Ovary (tissue), 9 donors: Measurements from ENCODE around the gene PEX1. TPM values are rescaled to one million over a fixed set of nuclear protein-coding genes. Genes with fewer than 3 reads are reported as not detected.
A peak's percentile ranks its signal among the peaks of the same experiment; 100 is the strongest.
"Not testable (repeated sequence)": the region's sequence is repeated elsewhere in the genome, so short reads cannot be mapped to it uniquely, and the experiment has no call there.

ENCODE experiments used
- DNase-seq, 5 donors: peaks; one replicate each; pipeline ENCODE4 v3.0.0-alpha.2; 2019 to 2020
- H3K27ac ChIP-seq, 2 donors: fragments of 200-600 bp; one replicate each; pipeline versions ENCODE4 v1.5.1 to v1.8.0; 2019 to 2022
- H3K27me3 ChIP-seq: fragments of 200-600 bp; one replicate; pipeline ENCODE4 v1.8.0; 2022
- H3K36me3 ChIP-seq: fragments of 200-600 bp; sonication (generic); one replicate; pipeline ENCODE4 v1.5.1; 2019
- H3K4me1 ChIP-seq: one replicate; pipeline ENCODE4 v1.8.1; 2013; ENCODE audit warnings: mild to moderate bottlenecking, moderate library complexity; ENCODE audit not compliant: insufficient read depth
- H3K4me3 ChIP-seq: fragments of 200-600 bp; sonication (generic); one replicate; pipeline ENCODE4 v1.5.1; 2017
- H3K9me3 ChIP-seq, 2 donors: fragments of 200-600 bp in 1 of 2; sonication (generic) in 1 of 2; one replicate each; pipeline versions ENCODE4 v1.5.1 to v1.8.1; 2013 to 2019; ENCODE audit warnings: mild to moderate bottlenecking in 1 of 2, moderate library complexity in 1 of 2
- EP300 ChIP-seq: sonication (generic); formaldehyde crosslinking; IDR thresholded peaks from one replicate; pipeline ENCODE4 v1.6.1; 2017; ENCODE audit warnings: antibody characterized with exemption
- POLR2A ChIP-seq: fragments of 450-650 bp; IDR thresholded peaks from one replicate; pipeline ENCODE4 v1.6.1; 2017; ENCODE audit warnings: antibody characterized with exemption, mild to moderate bottlenecking, moderate library complexity
- WGBS, 3 donors: extraction: QIAGEN DNeasy Blood & Tissue Kit in 1 of 3; methylation state at CpG; one replicate each; pipeline versions ENCODE4 v1.1.5 to v1.1.7; 2013 to 2017; 5-methylcytosine and 5-hydroxymethylcytosine counted together
- intact Hi-C, 4 donors: fragments of 100-400 bp; cut with DNase I; formaldehyde crosslinking; loops; one replicate each; pipeline versions ENCODE4 v1.11.0 to v1.15.1; 2022 to 2023
- polyA plus RNA-seq, 2 donors: library from polyadenylated mRNA; stranded (reverse); fragments of 200-250 nt in 1 of 2; fragments of 350-450 nt in 1 of 2; fragmentation: Illumina TruSeq in 1 of 2; extraction: RNeasy Lipid Tissue Mini Kit (QIAGEN cat#74804) in 1 of 2; gene quantifications; one replicate each; pipeline ENCODE4 v1.2.3, GENCODE V29; 2013 to 2014
- total RNA-seq, 7 donors: library from RNA; depleted of rRNA in 2 of 7; stranded (reverse); fragments of >200 nt in 2 of 7; fragmentation: NEBNext Ultra II Directional in 3 of 7; extraction: Animal tissue kit (Norgen Biotek cat#: 25700) in 3 of 7; gene quantifications; one replicate each; pipeline versions ENCODE4 v1.1.0 to v1.2.4, GENCODE V29; 2016 to 2023
- TF ChIP-seq, protein P1 (sequence below), 3 donors: fragments of 450-650 bp in 2 of 3; fragments of 200-600 bp in 1 of 3; IDR thresholded peaks; one replicate each; pipeline versions ENCODE4 v1.5.1 to v1.8.0; 2016 to 2022; ENCODE audit warnings: antibody characterized with exemption in 3 of 3, mild to moderate bottlenecking in 1 of 3
- donor health status: DM: no; HTN: no; CAD: no; lungs with moderate emphysema.
- donor health status: DM: no; HTN: no; CAD: no.
- donor health status: Bipolar disorder and iron deficiency.
- donor health status: DM: yes; HTN: yes; CAD: no.
- donor health status: DM: no; HTN: no; CAD: no.
- donor health status: DM: yes; HTN: yes; CAD: no.

The PEX1 gene
- total and polyA plus RNA-seq, 9 donors: 11.9 to 21.4 (median 18.0) TPM

DNA sequence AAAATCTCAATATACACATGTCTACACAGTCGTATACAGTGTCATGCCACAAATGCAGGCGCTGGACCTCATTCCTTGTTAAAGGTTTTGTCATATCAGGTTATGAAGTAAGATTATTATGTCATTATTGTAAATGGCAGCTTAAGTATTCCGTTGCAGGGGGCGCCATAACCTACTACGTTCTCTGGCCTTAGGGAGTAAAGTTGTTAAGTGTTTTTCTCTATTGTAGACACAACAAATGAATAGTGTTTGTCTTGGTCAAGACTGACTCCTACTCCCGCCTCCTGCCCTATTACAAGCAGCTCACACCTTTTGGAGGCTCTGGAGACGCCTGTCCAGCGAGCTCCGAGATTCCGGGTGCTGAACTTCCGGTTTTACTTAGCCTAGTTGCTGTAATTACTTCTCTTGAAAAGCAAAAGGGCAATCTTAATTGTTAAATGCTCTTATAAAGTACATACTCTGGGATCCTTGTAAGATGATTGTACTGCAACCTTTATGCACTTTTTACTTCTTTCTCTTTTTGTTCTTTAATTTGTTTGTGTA lies 80.0 kb downstream of the PEX1 start:
- TF ChIP-seq EP300 (no peak), POLR2A (no peak)
- TF ChIP-seq, protein P1, sequence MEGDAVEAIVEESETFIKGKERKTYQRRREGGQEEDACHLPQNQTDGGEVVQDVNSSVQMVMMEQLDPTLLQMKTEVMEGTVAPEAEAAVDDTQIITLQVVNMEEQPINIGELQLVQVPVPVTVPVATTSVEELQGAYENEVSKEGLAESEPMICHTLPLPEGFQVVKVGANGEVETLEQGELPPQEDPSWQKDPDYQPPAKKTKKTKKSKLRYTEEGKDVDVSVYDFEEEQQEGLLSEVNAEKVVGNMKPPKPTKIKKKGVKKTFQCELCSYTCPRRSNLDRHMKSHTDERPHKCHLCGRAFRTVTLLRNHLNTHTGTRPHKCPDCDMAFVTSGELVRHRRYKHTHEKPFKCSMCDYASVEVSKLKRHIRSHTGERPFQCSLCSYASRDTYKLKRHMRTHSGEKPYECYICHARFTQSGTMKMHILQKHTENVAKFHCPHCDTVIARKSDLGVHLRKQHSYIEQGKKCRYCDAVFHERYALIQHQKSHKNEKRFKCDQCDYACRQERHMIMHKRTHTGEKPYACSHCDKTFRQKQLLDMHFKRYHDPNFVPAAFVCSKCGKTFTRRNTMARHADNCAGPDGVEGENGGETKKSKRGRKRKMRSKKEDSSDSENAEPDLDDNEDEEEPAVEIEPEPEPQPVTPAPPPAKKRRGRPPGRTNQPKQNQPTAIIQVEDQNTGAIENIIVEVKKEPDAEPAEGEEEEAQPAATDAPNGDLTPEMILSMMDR (IDR thresholded peaks at IDR 0.05): peak in 1 of 3 donors; percentile 31
- DNase-seq: peak; percentile 38 to 65 (median 54)

DNA sequence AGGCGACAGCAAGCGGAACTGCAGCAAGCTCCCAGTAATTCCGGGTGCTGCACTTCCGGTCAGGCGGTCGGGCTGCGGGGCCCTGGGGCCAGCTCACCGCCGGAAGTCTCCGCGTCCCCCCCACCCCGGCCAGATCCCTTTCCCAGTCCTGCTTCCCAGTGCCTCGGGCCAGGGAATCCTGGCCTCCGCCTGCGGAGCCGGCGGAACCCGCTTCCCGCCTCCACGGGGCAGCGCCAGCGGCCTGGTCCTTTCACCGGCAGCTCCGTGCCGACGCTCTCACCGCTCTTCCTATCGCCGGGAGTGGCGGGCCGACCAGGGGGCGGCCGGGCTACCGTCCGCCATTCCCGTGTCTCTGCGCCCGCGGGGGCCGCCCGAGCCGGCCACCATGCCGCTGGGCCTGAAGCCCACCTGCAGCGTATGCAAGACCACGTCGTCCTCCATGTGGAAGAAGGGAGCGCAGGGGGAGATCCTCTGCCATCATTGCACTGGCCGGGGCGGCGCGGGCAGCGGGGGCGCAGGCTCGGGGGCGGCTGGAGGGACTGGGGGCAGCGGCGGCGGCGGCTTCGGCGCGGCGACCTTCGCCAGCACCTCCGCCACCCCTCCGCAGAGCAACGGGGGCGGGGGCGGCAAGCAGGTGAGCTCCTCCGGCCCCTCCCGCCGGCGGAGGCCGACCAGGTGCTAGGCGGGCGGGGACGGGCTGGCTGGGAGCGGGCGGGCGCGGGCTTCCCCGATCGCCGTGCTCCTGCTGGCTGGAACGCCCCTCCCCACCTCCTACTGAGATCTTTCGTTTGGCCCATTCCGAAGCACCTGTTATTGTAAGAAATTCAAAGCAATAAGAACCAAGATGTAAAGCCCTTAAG lies 80.7 kb downstream of the PEX1 start, which contains the start of gene GATAD1:
TSS of gene GATAD1 (plus strand) at position 138 of the 860 bp plus-strand sequence. CDS start at position 386, 248 bp downstream.
- WGBS, 3 donors: 0 to 1% (median 1%) methylated on average over 47 to 87 of the region's 87 CpGs
- H3K4me1 ChIP-seq: peaks cover 1% of the 10 kb centered on the region
- peak; percentile 92 to 94 (median 93) for DNase-seq
- intact Hi-C loops: loop anchor here in 2 of 4 donors (5.0 to 10.0 kb wide), 3 partner anchors 203 to 565 kb away; partner anchors contain the start of genes ANKIB1 (in 1 of the 2), KRIT1 (in 1 of the 2), LRRD1 (in 1 of the 2) and MTERF1 (in 1 of the 2)
- no peaks in the 10 kb centered on the region for H3K9me3 ChIP-seq
- no peaks in the 10 kb centered on the region for H3K27me3 ChIP-seq
- H3K27ac ChIP-seq: peak within 1 kb of the TSS; percentile 80 to 95
- peak within 1 kb of the TSS; percentile 98 for H3K4me3 ChIP-seq
- TF ChIP-seq EP300 (no peak), POLR2A (peak; percentile 70)
- TF ChIP-seq, protein P1 (IDR thresholded peaks at IDR 0.05): peak in 2 of 3 donors; percentile 91 to 93
- no peaks in the 10 kb centered on the region for H3K36me3 ChIP-seq

More for the DNA sequence above, 80.0 kb downstream of the PEX1 start:
- peak overlapping the region; percentile 98 for H3K4me3 ChIP-seq
- intact Hi-C loops: loop anchor here in 2 of 4 donors (5.0 to 10.0 kb wide), 3 partner anchors 203 to 566 kb away; partner anchors contain the start of genes ANKIB1 (in 1 of the 2), KRIT1 (in 1 of the 2), LRRD1 (in 1 of the 2) and MTERF1 (in 1 of the 2)
- no peaks in the 10 kb centered on the region for H3K36me3 ChIP-seq
- peaks cover 1% of the 10 kb centered on the region for H3K4me1 ChIP-seq
- peak overlapping the region; percentile 80 to 95 for H3K27ac ChIP-seq
- H3K27me3 ChIP-seq: no peaks in the 10 kb centered on the region
- H3K9me3 ChIP-seq: no peaks in the 10 kb centered on the region
- 1% methylated on average over 11 of the region's 11 CpGs for WGBS, 3 donors

DNA sequence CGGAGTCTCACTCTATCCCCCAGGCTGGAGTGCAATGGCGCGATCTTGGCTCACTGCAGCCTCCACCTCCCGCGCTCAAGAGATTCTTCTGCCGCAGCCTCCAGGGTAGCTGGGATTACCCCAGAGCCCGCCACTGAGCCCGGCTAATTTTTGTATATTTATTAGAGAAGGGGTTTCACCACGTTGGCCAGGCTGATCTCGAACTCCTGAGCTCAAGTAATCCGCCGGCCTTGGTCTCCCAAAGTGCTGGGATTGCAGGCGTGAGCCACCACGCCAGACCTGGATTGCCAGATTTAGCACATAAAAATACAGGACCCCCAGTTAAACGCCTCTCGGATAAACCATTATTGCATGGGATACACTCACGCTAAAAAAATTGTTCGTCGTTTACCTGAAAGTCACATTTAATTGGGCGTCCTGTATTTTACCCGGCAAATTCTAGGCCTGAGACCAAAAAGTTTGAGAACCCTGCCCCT lies 81.4 kb downstream of the PEX1 start:
- Histone ChIP-seq H3K4me1 (peaks cover 1% of the 10 kb centered on the region), H3K27ac (no peak overlapping the region), H3K36me3 (no peaks in the 10 kb centered on the region), H3K9me3 (no peaks in the 10 kb centered on the region), H3K27me3 (no peaks in the 10 kb centered on the region), H3K4me3 (peak overlapping the region; percentile 98)
- peak in 3 of 5 donors; percentile 20 to 47 (median 45) for DNase-seq
- intact Hi-C loops: loop anchor here in 2 of 4 donors (5.0 to 10.0 kb wide), 3 partner anchors 202 to 565 kb away; partner anchors contain the start of genes ANKIB1 (in 1 of the 2), KRIT1 (in 1 of the 2), LRRD1 (in 1 of the 2) and MTERF1 (in 1 of the 2)
- WGBS, 3 donors: 48 to 55% (median 53%) methylated on average over 21 of the region's 21 CpGs
- TF ChIP-seq, protein P1 (IDR thresholded peaks at IDR 0.05): peak in 1 of 3 donors; percentile 77
- TF ChIP-seq EP300: no peak

DNA sequence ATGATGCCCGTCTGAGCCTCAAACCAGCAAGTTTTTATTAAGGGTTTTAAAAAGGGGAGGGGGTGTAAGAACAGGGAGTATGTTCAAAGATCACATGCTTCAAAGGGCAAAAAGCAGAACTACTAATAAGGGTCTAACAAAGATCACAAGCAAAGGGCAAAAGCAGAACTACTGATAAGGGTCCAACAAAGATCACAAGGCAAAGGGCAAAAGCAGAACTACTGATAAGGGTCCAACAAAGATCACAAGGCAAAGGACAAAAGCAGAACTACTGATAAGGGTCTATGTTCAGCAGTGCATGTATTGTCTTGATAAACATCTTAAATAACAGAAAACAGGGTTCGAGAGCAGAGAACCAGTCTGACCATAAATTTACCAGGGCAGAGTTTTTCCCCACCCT lies 85.6 kb downstream of the PEX1 start:
- intact Hi-C loops: loop anchor here in 1 of 4 donors (10.0 kb wide), 1 partner anchor 198 kb away; the partner anchor contains the start of genes ANKIB1 and KRIT1
- WGBS, 3 donors: 86 to 96% (median 94%) methylated on average over 2 of the region's 2 CpGs

More for the DNA sequence above, 85.6 kb downstream of the PEX1 start:
- H3K9me3 ChIP-seq, H3K27me3 ChIP-seq, H3K4me3 ChIP-seq, H3K27ac ChIP-seq, H3K36me3 ChIP-seq, H3K4me1 ChIP-seq, DNase-seq: not testable (repeated sequence)
